Caco-2 (cell line): ENCODE results near the gene GPC6. TPM values are rescaled to one million over a fixed set of nuclear protein-coding genes. Genes with fewer than 3 reads are reported as not detected.

ENCODE experiments used
- BruUV-seq: library from RNA; stranded (reverse); fragments of 400-500 nt; replicated peaks from 2 replicates; lab custom pipeline; 2021; lab: Mats Ljungman, UMichigan
- CTCF ChIA-PET: fragments of 300-600 bp; sonication (Branson Sonifier 250); formaldehyde crosslinking; loops from one replicate; lab custom pipeline; 2022; ENCODE audit warnings: antibody characterized with exemption; lab: Charles Lee
- POLR2A ChIA-PET: fragments of 300-600 bp; sonication (Branson Sonifier 250); formaldehyde crosslinking; loops from one replicate; lab custom pipeline; 2022; ENCODE audit warnings: antibody characterized with exemption; lab: Charles Lee
- DNase-seq, 2 experiments: peaks; one replicate each; pipeline versions ENCODE4 v3.0.0 to v3.0.0-alpha.2; 2020 to 2022
- H3K27me3 ChIP-seq: replicated peaks from 2 replicates; pipeline ENCODE4 v1.6.0; 2011; ENCODE audit warnings: low read length; ENCODE audit not compliant: control insufficient read depth, insufficient read depth
- H3K36me3 ChIP-seq: 2 replicates; pipeline ENCODE4 v1.5.1; 2011; ENCODE audit warnings: low read length; ENCODE audit not compliant: control insufficient read depth, insufficient read depth
- H3K4me1 ChIP-seq: fragments of 250-450 bp; sonication (Bioruptor Pico); 2 replicates; pipeline ENCODE4 v1.5.1; 2020; ENCODE audit warnings: mild to moderate bottlenecking
- H3K4me3 ChIP-seq: 2 replicates; pipeline ENCODE4 v1.5.1; 2011; ENCODE audit warnings: low read depth, mild to moderate bottlenecking, control low read depth, low read length
- H3K9me3 ChIP-seq: fragments of 250-450 bp; sonication (Bioruptor Pico); 2 replicates; pipeline ENCODE4 v1.5.1; 2020; ENCODE audit warnings: mild to moderate bottlenecking, moderate library complexity
- H3K27ac Mint-ChIP-seq: one replicate; pipeline ENCODE4 v1.8.0; 2022; ENCODE audit warnings: mixed read lengths; ENCODE audit not compliant: unreplicated experiment
- H3K27me3 Mint-ChIP-seq: one replicate; pipeline ENCODE4 v1.8.0; 2022; ENCODE audit warnings: mixed read lengths; ENCODE audit not compliant: insufficient read depth, unreplicated experiment
- H3K36me3 Mint-ChIP-seq: one replicate; pipeline ENCODE4 v1.8.0; 2022; ENCODE audit warnings: mild to moderate bottlenecking, mixed read lengths; ENCODE audit not compliant: insufficient read depth, unreplicated experiment
- H3K4me1 Mint-ChIP-seq: one replicate; pipeline ENCODE4 v1.8.0; 2022; ENCODE audit warnings: low read depth, mixed read lengths; ENCODE audit not compliant: unreplicated experiment
- H3K4me3 Mint-ChIP-seq: one replicate; pipeline ENCODE4 v1.8.0; 2022; ENCODE audit warnings: mild to moderate bottlenecking, moderate library complexity, mixed read lengths; ENCODE audit not compliant: unreplicated experiment
- H3K9me3 Mint-ChIP-seq: one replicate; pipeline ENCODE4 v1.8.0; 2022; ENCODE audit warnings: mixed read lengths; ENCODE audit not compliant: unreplicated experiment
- intact Hi-C: fragments of 100-400 bp; cut with micrococcal nuclease; formaldehyde crosslinking; loops from one replicate; pipeline ENCODE4 v1.10.0; 2022; ENCODE audit not compliant: unreplicated experiment
- total RNA-seq: library from RNA; stranded (reverse); gene quantifications from 2 replicates; pipeline ENCODE4 v1.2.3, GENCODE V29; 2022
- TF ChIP-seq, protein P1 (sequence below), 2 experiments: fragments of 200-600 bp in 1 of 2; IDR thresholded peaks; 1 replicate in 1 of 2; 2 replicates in 1 of 2; pipeline versions ENCODE4 v1.5.1 to v1.8.0; 2011 to 2022; ENCODE audit warnings: antibody characterized with exemption in 1 of 2, control low read depth in 1 of 2, inconsistent platforms in 1 of 2, low read depth in 1 of 2, low read length in 1 of 2, mild to moderate bottlenecking in 1 of 2, moderate library complexity in 1 of 2; ENCODE audit not compliant: insufficient read depth in 1 of 2, severe bottlenecking in 1 of 2, unreplicated experiment in 1 of 2

Gene GPC6
- total RNA-seq, 1 experiment from 2014 or later: 0.16 TPM

DNA sequence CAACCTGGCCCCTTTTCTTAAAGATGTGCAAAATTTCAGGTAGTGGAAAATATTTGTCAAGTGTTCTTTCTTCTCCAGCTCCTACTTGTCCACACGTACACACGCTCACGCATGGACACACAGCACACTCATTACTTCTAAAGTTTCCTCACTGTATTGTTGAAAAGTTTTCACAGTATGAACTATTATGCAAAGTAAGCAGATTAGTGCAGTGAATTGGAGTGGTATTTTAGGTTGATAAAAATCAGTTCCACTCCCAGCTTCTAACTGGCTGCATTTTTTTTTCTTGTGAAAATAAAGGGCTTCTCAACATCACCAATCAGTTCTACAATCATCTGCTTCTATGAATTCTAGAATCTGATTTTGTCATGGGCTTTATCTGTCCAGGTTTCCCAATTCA lies 988.4 kb downstream of the GPC6 start:
- no peak overlapping the region for H3K4me3 ChIP-seq
- no peak for DNase-seq
- H3K4me1 Mint-ChIP-seq: no peaks in the 10 kb centered on the region
- no peaks in the 10 kb centered on the region for H3K36me3 Mint-ChIP-seq
- no TSS peak for BruUV-seq
- no peaks in the 10 kb centered on the region for H3K9me3 ChIP-seq
- no peak overlapping the region for H3K4me3 Mint-ChIP-seq
- no peak overlapping the region for H3K27ac Mint-ChIP-seq
- TF ChIP-seq, protein P1, sequence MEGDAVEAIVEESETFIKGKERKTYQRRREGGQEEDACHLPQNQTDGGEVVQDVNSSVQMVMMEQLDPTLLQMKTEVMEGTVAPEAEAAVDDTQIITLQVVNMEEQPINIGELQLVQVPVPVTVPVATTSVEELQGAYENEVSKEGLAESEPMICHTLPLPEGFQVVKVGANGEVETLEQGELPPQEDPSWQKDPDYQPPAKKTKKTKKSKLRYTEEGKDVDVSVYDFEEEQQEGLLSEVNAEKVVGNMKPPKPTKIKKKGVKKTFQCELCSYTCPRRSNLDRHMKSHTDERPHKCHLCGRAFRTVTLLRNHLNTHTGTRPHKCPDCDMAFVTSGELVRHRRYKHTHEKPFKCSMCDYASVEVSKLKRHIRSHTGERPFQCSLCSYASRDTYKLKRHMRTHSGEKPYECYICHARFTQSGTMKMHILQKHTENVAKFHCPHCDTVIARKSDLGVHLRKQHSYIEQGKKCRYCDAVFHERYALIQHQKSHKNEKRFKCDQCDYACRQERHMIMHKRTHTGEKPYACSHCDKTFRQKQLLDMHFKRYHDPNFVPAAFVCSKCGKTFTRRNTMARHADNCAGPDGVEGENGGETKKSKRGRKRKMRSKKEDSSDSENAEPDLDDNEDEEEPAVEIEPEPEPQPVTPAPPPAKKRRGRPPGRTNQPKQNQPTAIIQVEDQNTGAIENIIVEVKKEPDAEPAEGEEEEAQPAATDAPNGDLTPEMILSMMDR (IDR thresholded peaks at IDR 0.05; ENCODE audit: insufficient read depth in 1 of 2, low read depth in 1 of 2, low read length in 1 of 2, severe bottlenecking in 1 of 2, unreplicated experiment in 1 of 2): no peak
- intact Hi-C loops: no loop called here
- H3K9me3 Mint-ChIP-seq: no peaks in the 10 kb centered on the region
- ChIA-PET CTCF (no interaction called here), POLR2A (no interaction called here)
- H3K36me3 ChIP-seq: no peaks in the 10 kb centered on the region
- H3K27me3 Mint-ChIP-seq: no peaks in the 10 kb centered on the region
- H3K27me3 ChIP-seq: no peaks in the 10 kb centered on the region
- H3K4me1 ChIP-seq: no peaks in the 10 kb centered on the region

DNA sequence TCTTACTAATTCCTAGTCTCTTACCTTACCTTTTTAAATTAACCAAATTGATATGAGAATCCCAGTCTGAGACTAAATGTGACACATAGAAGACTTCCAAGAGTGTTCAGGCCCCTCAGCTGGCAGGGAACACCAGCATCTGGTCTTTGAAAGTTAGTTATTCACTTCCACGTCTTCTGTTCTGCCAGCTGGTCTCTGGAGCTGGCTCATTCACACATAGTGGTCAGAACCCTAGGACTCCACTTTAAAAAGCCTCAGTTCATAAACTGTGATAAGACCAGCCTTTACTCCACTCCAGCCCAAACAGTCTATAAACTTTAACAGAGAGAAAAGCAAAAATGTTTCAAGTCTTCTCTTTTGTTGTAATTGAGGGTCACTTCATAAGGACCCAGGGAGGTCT lies 989.9 kb downstream of the GPC6 start:
- Histone ChIP-seq H3K4me3 (no peak overlapping the region), H3K36me3 (no peaks in the 10 kb centered on the region), H3K4me1 (no peaks in the 10 kb centered on the region), H3K9me3 (no peaks in the 10 kb centered on the region), H3K27me3 (no peaks in the 10 kb centered on the region; the same call in 1 of the 2 replicates)
- BruUV-seq: no TSS peak
- Mint-ChIP-seq H3K9me3 (no peaks in the 10 kb centered on the region), H3K27ac (no peak overlapping the region), H3K27me3 (no peaks in the 10 kb centered on the region), H3K4me1 (no peaks in the 10 kb centered on the region), H3K4me3 (no peak overlapping the region), H3K36me3 (no peaks in the 10 kb centered on the region)
- POLR2A ChIA-PET: no interaction called here
- no peak for DNase-seq
- CTCF ChIA-PET: no interaction called here
- intact Hi-C loops: no loop called here
- TF ChIP-seq, protein P1 (IDR thresholded peaks at IDR 0.05; ENCODE audit: insufficient read depth in 1 of 2, low read depth in 1 of 2, low read length in 1 of 2, severe bottlenecking in 1 of 2, unreplicated experiment in 1 of 2): no peak

DNA sequence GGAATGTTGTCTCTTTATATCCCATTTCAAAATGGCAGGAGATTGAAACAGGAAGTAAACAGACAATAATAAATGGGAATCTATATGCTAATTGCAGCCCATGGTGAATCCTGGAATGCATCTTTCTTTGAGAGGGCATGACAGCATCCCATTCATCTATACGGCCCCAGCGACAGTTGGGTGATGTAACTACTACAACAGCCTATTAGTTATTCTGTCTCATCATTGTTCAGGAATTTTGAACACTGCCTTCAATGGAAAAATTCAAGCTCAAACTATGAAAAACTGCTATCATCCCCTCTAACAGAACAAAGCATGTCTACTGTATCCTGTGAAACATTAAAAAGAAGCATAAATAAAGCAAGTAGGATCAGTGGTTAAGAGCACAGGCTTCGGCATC lies 990.8 kb downstream of the GPC6 start:
- intact Hi-C loops: no loop called here
- H3K9me3 ChIP-seq: no peaks in the 10 kb centered on the region
- Mint-ChIP-seq H3K27ac (no peak overlapping the region), H3K27me3 (no peaks in the 10 kb centered on the region), H3K4me1 (no peaks in the 10 kb centered on the region), H3K4me3 (no peak overlapping the region), H3K36me3 (no peaks in the 10 kb centered on the region), H3K9me3 (no peaks in the 10 kb centered on the region)
- no TSS peak for BruUV-seq
- no peaks in the 10 kb centered on the region; the same call in 1 of the 2 replicates for H3K27me3 ChIP-seq
- no peak overlapping the region for H3K4me3 ChIP-seq
- TF ChIP-seq, protein P1 (IDR thresholded peaks at IDR 0.05; ENCODE audit: insufficient read depth in 1 of 2, low read depth in 1 of 2, low read length in 1 of 2, severe bottlenecking in 1 of 2, unreplicated experiment in 1 of 2): no peak
- ChIA-PET POLR2A (no interaction called here), CTCF (no interaction called here)
- no peaks in the 10 kb centered on the region for H3K4me1 ChIP-seq
- H3K36me3 ChIP-seq: no peaks in the 10 kb centered on the region
- no peak for DNase-seq
